Calu3 (cell line): ENCODE measurements around the gene GALNT5. TPM values are rescaled to one million over a fixed set of nuclear protein-coding genes. Genes with fewer than 3 reads are reported as not detected.
A peak's percentile ranks its signal among the peaks of the same experiment; 100 is the strongest.

Experiments
- BruUV-seq: library from RNA; stranded (reverse); fragments of 400-500 nt; replicated peaks from 2 replicates; lab custom pipeline; 2021; lab: Mats Ljungman, UMichigan
- CTCF ChIA-PET: fragments of 300-600 bp; sonication (Branson Sonifier 250); formaldehyde crosslinking; loops from one replicate; lab custom pipeline; 2022; ENCODE audit warnings: antibody characterized with exemption; lab: Charles Lee
- DNase-seq: peaks from one replicate; pipeline ENCODE4 v3.0.0; 2022
- H3K27ac Mint-ChIP-seq: one replicate; pipeline ENCODE4 v1.8.0; 2022; ENCODE audit warnings: mixed read lengths; ENCODE audit not compliant: unreplicated experiment
- H3K27me3 Mint-ChIP-seq: one replicate; pipeline ENCODE4 v1.8.0; 2022; ENCODE audit warnings: mixed read lengths; ENCODE audit not compliant: unreplicated experiment
- H3K36me3 Mint-ChIP-seq: one replicate; pipeline ENCODE4 v1.8.0; 2022; ENCODE audit warnings: mild to moderate bottlenecking, moderate library complexity, mixed read lengths; ENCODE audit not compliant: insufficient read depth, unreplicated experiment
- H3K4me1 Mint-ChIP-seq: one replicate; pipeline ENCODE4 v1.8.0; 2022; ENCODE audit warnings: mild to moderate bottlenecking, low read depth, mixed read lengths; ENCODE audit not compliant: unreplicated experiment
- H3K4me3 Mint-ChIP-seq: one replicate; pipeline ENCODE4 v1.8.0; 2022; ENCODE audit warnings: mild to moderate bottlenecking, low read depth, moderate library complexity, mixed read lengths; ENCODE audit not compliant: unreplicated experiment
- H3K9me3 Mint-ChIP-seq: one replicate; pipeline ENCODE4 v1.8.0; 2022; ENCODE audit warnings: low read depth, mixed read lengths; ENCODE audit not compliant: unreplicated experiment
- intact Hi-C: fragments of 100-400 bp; cut with micrococcal nuclease; formaldehyde crosslinking; loops from one replicate; pipeline ENCODE4 v1.10.0; 2022; ENCODE audit not compliant: unreplicated experiment
- total RNA-seq: library from RNA; stranded (reverse); gene quantifications from 2 replicates; pipeline ENCODE4 v1.2.3, GENCODE V29; 2022
- TF ChIP-seq, protein P1 (sequence below): fragments of 200-600 bp; IDR thresholded peaks from one replicate; pipeline ENCODE4 v1.8.0; 2022; ENCODE audit warnings: antibody characterized with exemption; ENCODE audit not compliant: unreplicated experiment

The GALNT5 gene
- total RNA-seq, 1 experiment from 2014 or later: 51.7 TPM

DNA sequence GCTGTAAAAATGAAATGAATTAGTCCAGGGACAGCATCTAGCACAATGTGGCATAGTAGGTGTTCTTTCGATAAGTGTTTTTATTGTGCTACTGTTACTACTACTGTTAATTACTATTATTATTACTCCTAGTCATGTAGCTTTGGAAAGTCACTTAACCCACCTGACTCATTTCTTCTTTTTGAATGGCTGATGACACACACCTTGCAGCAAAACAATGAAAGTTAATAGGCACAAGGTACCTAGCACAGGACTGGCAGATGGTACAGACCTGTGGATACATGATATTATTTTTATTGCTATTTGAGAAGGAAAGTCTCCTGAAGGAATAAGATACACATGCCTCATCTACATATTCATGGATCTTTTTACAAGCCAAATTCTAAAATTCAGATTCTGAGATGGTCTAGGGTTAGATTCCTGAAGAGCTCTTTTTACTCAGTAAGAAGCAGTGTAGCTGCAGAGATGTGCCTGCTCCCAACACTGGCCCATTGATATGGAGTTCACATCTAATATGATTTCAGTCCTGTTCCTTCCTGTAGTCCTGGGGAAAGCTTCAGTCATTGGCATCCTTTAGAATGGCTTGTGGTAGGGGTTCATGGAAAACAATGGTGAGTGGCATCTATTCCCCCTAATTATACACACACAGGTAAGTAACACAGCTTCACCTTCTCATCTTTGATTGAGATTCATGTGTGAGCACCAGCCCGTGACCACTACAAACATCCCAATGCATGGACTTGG is 76.0 kb downstream of the GALNT5 start:
- TF ChIP-seq, protein P1, sequence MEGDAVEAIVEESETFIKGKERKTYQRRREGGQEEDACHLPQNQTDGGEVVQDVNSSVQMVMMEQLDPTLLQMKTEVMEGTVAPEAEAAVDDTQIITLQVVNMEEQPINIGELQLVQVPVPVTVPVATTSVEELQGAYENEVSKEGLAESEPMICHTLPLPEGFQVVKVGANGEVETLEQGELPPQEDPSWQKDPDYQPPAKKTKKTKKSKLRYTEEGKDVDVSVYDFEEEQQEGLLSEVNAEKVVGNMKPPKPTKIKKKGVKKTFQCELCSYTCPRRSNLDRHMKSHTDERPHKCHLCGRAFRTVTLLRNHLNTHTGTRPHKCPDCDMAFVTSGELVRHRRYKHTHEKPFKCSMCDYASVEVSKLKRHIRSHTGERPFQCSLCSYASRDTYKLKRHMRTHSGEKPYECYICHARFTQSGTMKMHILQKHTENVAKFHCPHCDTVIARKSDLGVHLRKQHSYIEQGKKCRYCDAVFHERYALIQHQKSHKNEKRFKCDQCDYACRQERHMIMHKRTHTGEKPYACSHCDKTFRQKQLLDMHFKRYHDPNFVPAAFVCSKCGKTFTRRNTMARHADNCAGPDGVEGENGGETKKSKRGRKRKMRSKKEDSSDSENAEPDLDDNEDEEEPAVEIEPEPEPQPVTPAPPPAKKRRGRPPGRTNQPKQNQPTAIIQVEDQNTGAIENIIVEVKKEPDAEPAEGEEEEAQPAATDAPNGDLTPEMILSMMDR: no peak
- intact Hi-C loops: loop anchor here (10.0 kb wide), 1 partner anchor 1959 kb away; no protein-coding TSS in a partner anchor
- DNase-seq: no peak
- Mint-ChIP-seq H3K4me1 (peaks cover 13% of the 10 kb centered on the region), H3K27ac (no peak overlapping the region), H3K4me3 (no peak overlapping the region), H3K27me3 (no peaks in the 10 kb centered on the region), H3K36me3 (no peaks in the 10 kb centered on the region), H3K9me3 (no peaks in the 10 kb centered on the region)
- no TSS peak for BruUV-seq
- CTCF ChIA-PET: interaction anchor here (1.0 kb wide), 1 partner anchor 139 kb away, joined by 4 read pairs; no protein-coding TSS in a partner anchor

DNA sequence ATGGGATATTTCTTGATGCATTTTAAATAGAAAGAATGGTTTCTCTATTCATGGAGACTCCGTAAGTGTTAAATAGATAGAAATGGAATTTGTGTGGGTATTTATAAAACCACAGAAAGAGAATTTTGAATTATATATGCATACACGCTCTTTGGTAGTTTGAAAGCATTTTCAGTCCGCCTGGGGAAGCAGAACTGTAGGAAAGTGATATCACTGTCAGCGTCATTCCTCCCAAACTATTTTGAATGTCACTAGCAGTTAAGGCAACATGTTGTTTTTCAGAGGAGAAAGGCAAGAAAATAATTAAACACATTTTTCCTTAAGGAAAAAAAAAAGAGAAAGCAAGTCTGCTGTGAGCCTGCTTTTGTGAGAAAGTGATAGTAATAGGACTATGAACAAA is 76.8 kb downstream of the GALNT5 start:
- DNase-seq: no peak
- CTCF ChIA-PET: no interaction called here
- no peak overlapping the region for H3K27ac Mint-ChIP-seq
- BruUV-seq: no TSS peak
- intact Hi-C loops: loop anchor here (10.0 kb wide), 1 partner anchor 1960 kb away; no protein-coding TSS in a partner anchor
- H3K36me3 Mint-ChIP-seq: no peaks in the 10 kb centered on the region
- peaks cover 8% of the 10 kb centered on the region for H3K4me1 Mint-ChIP-seq
- TF ChIP-seq, protein P1: no peak
- no peaks in the 10 kb centered on the region for H3K27me3 Mint-ChIP-seq
- H3K4me3 Mint-ChIP-seq: no peak overlapping the region
- no peaks in the 10 kb centered on the region for H3K9me3 Mint-ChIP-seq

DNA sequence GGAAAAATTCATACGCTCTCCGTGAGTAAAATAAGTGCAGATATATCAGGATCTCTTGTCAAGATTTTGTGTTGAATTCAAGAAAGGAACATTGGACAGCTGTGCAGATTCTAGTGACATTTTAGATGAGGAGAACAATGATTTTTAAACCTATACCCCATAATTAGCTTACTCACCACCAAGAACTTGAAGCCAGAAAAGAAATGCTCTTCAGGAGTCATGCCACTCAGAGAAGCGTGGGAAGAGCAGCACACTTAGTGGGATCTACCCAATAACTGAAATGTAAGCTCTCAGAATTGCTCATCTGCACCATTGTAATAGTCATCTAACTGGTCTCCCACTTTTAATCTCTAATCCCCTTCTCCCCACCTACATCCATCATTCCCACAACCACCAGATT is 77.3 kb downstream of the GALNT5 start:
- intact Hi-C loops: loop anchor here (10.0 kb wide), 1 partner anchor 1960 kb away; no protein-coding TSS in a partner anchor
- CTCF ChIA-PET: no interaction called here
- no peak for DNase-seq
- no peaks in the 10 kb centered on the region for H3K27me3 Mint-ChIP-seq
- peaks cover 3% of the 10 kb centered on the region for H3K4me1 Mint-ChIP-seq
- H3K9me3 Mint-ChIP-seq: no peaks in the 10 kb centered on the region
- H3K27ac Mint-ChIP-seq: no peak overlapping the region
- TF ChIP-seq, protein P1: no peak
- no peak overlapping the region for H3K4me3 Mint-ChIP-seq
- no TSS peak for BruUV-seq
- H3K36me3 Mint-ChIP-seq: no peaks in the 10 kb centered on the region

DNA sequence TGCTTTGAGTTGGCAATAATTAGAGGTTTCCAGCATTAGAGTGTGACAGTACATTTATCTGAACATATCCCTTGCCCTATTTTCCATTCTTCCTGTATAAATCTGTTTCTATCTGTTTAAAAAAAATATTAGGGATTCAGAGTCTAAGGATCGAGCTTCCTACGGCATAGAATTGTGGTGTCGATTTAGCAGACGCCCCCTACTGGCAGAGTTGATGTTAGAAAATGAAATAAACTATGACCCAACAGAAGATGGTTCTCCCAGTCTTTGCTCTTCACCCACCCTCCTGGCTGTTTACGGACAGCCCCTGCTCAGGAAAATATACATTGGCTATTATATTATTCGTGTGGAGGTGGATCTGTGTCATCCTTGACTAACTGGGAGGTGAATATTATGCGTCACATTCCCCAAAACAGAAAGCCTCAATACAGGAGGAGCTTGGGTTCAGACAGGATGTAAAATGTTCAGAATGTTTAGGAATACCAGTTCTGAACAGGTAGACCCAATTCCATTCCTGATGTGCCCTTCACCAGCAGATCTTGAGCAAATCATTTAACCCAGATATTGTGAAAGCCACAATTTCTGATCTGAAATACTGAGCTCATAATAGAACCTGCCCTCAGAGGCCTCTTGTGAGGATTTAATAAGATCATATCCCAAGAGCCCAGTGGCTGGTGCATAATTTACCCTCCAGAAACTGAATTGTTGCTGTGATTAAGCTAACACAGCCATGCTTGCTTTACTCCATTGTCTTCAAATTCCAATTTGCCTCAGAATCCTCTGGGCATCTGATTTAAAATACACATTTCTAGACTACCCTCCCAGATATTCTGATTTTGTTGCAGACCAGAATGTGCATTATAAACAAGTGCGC is 78.9 kb downstream of the GALNT5 start:
- no TSS peak for BruUV-seq
- Mint-ChIP-seq H3K9me3 (no peaks in the 10 kb centered on the region), H3K4me1 (no peaks in the 10 kb centered on the region), H3K27ac (no peak overlapping the region), H3K36me3 (no peaks in the 10 kb centered on the region), H3K4me3 (no peak overlapping the region), H3K27me3 (peaks cover 2% of the 10 kb centered on the region)
- TF ChIP-seq, protein P1: peak; percentile 48
- intact Hi-C loops: loop anchor here (10.0 kb wide), 1 partner anchor 1962 kb away; no protein-coding TSS in a partner anchor
- DNase-seq: peak; percentile 55
- CTCF ChIA-PET: interaction anchor here (0.6 to 1.8 kb wide), 11 partner anchors 9 to 1964 kb away, joined by 3 to 10 read pairs (median 4); partner anchors contain the start of gene ERMN
